Midbrain (tissue), 1 donor: ENCODE measurements around the gene CCR6.
"Not testable (repeated sequence)": the region's sequence is repeated elsewhere in the genome, so short reads cannot be mapped to it uniquely, and the experiment has no call there.

Experiments
- DNase-seq: peaks from one replicate; lab custom pipeline; 2025; lab: John Stamatoyannopoulos, UW

CCR6 gene

DNA sequence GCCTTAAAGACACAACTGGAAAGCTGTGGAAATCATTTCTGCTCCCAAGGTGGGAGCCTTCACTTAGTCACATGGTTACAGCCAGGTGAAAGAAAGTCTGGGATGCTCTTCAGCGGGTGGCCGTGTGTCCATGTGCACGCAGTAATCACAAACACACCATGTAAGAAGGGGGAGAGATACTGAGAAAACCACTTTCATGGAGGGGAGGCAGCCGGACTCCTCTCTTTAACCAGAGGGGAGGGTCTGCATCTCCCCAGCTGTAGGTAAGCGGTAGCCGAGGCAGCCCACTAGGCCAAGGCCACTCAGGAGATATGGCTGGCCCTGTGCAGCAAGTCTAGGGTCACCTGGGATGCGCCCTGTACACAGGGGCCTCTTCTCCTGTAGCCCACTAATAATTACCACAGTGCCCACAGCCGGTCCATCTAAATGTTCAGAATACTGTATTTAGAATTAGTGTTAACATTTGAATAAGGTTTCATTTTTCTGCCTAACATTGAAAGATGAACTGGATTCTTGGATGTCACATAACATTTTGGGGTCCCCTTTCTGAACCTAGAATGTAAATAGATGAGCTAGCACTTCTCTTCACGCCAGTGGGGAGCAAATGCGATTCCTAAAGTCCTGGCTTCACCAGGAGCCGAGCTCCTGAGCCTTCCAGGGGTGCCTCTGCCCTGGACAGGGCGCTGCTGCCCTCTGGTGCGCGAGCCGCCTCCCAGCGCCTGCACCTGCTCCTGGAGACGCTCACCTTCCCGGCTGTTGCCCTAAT lies 19.0 kb downstream of the CCR6 start:
- DNase-seq, result peak; percentile 8

DNA sequence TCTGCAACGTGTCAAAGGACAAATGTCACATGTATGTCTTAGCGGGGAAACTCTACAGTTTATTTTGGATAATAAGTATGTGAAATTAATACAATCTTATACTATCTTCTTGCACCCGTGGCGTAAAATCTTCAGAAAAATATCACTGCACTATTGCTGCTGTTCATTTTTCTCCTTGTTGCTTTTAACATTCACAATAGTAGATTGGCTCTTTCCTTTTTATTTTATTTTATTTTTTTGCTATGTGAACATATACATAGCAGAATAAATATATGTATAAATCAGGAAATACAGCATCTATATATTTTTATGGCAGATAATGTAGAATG lies 19.5 kb downstream of the CCR6 start:
- DNase-seq, result no peak

DNA sequence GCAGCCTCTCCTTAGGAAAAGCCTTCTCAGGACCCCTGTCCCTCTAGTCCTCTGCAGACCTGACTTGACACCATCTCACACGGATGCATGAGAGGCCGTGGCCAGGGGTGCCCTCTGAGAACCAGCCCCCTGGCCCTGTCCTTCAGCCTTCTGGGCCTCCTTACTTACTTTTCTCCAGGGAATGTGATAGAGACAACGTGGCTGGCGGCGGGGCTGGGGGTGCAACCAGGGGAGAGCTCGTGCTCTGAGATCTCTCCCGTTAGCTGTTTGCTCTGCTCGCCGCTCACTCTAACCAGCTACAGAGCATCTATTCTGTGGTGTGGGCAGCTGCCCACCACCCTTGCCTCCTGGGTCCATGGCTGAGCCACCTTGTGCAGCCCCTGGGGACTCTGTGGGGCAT lies 20.1 kb downstream of the CCR6 start:
- DNase-seq, result no peak

DNA sequence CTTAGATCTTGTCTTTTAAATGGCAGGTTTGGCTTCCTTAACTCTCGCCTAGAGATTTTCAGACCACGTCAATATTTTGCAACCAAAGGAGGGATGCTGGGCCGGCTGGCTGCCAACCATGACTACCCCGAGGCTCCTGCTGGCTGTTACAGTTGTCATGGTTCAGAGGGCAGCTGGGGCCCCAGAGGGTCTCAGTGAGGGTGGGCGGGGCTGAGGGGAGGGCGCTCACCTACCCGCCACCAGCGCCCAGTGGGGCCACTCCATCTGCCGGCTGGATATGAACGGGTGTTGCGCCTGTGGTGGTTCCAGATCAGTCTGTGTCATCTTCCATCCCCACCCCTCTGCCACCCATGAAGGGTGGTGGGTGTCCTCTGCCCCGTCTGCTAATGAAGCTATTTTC lies 22.6 kb downstream of the CCR6 start:
- no peak for DNase-seq

DNA sequence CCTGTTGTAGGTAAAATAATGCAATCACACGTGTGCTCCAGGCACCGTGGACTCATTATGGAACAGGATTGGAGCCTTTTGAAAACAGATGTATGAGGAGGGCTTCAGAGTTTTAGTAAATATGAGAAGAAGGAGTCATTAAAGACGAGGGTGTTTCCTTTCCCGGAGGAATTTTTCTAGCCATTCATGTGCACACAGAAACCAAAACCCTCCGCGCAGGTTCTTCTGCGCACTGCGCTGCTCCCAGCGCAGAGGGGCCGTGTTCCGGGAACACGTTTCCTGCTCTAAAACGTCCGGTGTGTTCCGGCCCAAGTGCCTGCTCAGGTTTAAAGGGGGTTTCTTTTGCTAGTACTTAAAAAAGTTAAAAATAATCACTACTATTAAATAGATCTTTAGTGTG lies 23.2 kb downstream of the CCR6 start:
- DNase-seq, result no peak

DNA sequence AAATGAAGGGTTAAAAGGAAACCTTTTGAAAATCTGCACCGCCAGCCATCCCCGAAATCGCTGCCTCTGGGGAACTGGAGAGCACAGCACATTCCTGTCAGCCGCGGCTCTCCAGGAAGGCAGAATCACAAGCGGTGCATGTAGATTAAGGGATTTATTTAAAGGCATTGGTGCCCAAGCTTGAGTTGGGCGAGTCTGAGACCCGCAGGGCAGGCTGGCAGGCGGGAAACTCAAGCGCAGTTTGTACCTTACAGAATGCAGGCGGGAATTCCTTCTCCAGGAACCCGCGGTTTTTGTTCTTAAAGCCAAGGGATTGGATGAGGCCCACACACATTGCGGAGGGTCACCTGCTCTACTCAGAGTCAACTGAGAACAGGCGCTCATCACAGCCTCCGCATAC lies 24.1 kb downstream of the CCR6 start:
- no peak for DNase-seq

DNA sequence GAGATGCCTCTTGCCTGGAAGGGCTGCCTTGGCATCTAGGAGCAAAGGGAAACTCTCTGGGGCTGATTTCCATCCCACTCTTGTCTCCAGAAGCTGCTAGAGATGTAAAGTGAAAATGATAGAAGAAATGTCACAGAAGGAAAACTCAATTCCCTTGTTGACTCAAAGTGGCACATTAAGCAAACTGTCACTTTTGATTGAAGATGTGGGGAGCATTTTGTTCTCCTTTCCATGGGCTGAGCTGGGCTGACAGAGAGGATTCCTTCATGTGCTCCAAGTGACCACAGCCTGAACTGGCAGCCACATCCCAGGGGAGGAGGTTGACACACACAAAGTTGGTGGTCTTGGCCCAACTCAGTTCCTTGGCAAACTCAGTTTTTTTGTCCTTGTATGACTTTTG lies 25.1 kb downstream of the CCR6 start:
- DNase-seq, result no peak

DNA sequence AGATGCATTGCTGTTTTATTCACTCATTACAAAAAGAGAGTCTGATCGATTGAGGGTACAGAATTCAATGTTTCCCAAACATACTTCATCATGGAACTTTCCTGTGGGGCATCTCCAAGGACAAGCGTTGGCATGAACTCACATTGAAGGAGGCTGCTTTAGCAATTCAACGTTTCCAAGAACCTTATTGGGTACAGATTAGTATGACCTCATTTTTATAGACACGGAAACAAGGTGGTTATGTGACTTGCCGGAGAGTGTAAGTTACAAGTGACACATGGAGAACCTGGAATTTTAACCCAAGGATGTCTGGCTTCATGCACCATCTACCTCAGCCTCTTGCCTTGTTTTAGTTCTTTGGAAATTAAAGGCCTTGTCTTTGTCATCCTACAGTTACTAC lies 26.1 kb downstream of the CCR6 start:
- DNase-seq, result no peak

DNA sequence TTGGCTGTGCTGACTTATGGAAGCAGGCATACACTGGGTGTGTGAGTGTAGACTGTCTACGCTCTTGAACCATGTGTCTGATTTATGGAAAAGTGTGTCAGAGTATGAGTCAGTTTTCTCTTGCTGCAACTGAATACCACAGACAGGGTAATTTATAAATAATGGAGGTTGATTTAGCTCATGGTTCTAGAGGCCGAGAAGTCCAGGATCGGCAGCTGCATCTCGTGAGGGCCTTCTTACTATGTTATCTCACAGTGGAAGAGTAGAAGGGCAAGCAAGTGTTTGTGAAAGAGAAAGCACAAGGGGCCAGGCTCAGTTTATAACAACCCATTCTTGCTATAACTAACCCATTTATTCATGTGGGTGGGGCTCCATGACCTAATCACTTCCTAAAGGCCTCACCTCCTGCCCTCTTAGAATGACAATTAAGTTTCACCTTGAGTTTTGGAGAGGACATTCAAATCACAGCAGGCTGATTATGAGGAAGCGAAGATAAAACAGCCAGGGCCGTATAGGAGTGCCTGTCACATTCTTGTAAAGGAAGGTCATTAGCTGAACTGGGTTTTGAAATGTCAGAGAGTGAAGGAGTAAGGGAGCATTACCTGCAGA lies 28.1 kb downstream of the CCR6 start:
- no peak for DNase-seq

DNA sequence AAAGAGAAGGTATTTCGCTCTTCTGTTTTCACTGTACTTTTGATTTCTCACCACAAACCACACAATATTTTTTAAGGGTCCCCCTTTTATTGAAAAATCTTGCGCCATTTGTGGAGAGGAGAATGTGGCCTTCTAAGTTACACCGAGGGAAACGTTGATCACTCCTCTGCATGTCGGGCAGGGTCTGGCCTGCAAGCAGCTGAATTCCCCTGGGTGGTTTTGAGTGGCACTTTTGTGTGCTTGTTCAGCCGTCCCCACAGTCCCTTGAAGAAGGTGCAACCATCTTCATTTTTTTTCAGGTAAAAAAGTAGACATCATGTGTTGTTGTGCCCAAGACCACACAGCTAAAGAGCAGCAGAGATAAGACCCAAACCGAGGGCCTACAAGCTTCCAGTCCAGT lies 28.8 kb downstream of the CCR6 start:
- no peak for DNase-seq

DNA sequence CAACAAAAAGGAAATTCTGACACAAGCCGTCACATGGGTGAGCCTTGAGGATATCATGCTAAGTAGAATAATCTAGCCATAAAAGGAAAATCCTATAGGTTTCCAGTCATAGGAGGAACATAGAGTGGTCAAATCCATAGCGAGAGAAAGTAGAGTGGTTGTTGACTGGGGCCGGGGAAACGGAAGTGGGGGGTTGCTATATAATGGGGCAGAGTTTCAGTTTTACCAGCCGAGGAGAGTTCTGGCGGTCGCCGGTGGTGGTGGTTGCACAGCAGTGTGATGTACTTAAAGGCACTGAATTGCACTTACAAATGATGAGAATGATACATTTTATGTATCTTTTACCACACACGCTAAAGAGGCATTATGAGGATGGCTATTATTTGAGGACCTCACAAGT lies 30.0 kb downstream of the CCR6 start:
- DNase-seq, result no peak

DNA sequence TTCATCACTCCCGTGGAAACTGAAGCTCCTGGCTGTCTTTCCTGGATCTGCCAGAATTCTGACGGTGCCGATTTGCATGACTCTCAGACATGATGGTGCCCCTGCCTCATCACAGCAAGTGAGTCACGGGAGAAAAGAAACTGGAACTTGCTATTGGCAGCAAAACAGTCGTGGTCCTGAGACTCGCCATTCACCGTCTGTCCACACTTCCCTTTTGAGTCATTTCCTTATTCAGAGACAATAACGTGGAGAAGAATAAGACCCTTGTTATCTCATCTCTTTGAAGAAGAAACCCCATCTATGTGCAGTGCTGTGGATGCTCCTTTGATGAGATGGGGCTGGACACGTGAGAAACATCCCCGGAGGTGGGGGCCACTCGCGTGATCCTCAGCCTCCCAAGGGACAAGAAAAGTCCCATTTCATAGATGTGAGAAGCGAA lies 30.6 kb downstream of the CCR6 start:
- peak; percentile 15 for DNase-seq

DNA sequence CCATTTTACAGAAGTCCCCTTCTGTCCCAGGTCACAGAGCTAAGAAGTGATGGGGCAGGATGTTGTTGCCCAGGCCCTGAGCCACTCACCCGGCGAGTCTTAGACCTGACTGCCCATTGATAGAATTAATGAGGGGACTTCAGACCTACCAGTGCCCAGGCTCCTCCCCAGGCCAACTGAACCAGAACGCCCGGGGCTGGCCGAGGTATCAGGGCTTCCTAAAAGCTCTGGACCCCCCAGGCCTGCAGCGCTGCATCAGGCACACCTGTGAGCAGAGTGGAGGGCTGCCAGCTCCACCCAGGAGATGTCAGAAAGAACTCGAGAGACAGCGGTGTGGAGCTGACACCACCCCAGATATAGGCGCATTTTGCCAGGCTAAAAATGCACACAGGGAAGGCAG lies 31.4 kb downstream of the CCR6 start:
- no peak for DNase-seq

DNA sequence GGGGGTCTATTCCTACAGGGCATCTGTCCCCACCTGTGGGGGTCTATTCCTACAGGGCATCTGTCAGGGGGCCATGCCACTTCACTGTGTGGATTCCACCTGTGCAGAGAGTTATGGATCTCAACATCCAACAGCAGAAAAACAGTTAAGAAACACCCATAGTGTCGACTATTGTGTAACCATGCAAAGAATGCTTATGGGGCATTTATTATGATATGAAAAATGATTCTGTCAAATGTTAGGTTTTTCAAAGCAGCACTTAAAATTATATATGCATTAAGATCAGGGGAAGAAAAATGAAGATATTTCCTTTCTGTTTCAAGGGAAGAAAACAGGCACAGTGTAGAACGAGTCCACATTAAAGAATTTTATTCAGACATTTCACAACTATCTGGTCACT lies 32.0 kb downstream of the CCR6 start:
- DNase-seq, result no peak

DNA sequence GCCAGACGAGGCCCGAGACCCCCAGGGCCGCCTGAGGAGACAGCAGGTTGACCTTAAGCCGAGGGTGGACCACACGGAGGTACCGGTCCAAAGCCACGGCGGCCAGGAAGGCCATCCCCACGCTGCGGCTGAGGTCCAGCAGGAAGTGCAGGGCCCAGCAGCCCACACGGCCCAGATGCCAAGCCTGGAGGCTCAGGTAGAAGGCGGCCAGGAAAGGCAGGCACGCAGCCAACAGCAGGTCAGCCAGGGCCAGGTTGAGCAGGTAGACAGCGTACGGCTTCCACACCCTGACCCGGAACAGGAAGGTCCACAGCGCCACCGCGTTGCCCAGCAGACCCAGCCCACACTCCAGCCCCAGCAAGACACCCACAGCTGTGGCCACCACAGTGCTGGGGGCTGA lies 34.5 kb downstream of the CCR6 start:
- no peak for DNase-seq

DNA sequence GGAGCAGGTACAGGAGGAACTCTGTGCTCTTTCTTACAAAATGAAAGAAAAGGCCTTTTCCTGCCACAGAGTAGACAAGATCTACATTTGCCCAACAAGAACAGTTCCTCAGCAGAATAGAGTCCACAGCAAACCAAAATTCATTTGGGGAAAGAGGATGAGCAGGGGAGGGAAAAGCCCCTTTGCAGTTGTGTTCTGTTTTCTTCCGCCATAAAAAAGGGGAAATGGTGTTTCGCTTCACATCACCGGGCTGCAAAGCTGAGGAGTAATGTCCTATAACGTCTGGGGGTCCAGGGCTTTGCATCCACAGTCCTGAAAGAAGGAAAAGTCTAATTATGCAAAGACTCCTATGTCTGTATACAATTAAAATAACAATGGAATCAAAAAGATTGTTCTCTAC lies 35.0 kb downstream of the CCR6 start, which contains the start of gene GPR31:
TSS of gene GPR31 (minus strand) at position 118 of the 400 bp plus-strand sequence. CDS start 149 bp downstream, outside the sequence.
- DNase-seq, result no peak

DNA sequence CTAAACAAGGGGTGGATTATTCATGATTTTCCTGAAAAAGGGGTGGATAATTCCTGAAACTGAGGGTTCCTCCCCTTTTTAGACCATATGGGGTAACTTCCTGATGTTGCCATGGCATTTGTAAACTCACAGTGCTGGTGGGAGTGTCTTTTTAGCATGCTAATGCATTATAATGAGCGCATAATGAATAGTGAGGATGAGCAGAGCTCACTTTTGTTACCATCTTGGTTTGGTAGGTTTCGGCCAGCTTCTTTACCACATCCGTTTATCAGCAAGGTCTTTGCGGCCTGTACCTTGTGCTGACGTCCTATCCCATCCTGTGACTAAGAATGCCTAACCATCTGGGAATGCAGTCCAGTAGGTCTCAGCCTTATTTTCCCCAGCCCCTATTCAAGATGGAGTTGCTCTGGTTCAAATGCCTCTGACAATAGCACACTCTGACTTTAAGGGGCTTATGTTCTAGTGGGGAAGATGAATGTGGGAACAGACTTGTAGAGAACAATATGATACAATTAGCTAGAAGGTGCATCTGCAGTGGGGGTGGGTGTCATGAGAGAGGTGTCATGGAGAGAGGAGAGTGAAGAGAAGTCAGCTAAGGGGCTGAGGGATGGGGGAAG lies 39.1 kb downstream of the CCR6 start:
- no peak for DNase-seq

DNA sequence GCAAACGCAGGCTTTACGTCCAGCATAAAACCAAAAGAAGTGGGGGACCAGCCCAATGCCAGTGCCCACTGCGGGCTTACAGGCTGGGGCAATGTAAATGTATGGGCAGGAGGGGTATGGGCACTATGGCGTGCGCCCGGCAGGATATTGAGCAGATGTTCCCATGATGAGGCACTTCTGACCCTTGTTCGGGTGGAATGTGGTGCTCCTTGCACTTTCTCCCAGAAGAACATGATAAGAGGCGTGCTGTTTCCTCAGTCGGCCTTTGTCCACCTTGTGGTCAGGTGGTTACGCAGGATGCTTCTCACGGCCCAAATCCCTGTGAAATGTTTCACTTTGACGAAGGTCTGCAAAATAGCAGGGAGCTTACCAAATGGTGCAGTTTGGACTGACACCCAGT lies 39.7 kb downstream of the CCR6 start:
- no peak for DNase-seq

DNA sequence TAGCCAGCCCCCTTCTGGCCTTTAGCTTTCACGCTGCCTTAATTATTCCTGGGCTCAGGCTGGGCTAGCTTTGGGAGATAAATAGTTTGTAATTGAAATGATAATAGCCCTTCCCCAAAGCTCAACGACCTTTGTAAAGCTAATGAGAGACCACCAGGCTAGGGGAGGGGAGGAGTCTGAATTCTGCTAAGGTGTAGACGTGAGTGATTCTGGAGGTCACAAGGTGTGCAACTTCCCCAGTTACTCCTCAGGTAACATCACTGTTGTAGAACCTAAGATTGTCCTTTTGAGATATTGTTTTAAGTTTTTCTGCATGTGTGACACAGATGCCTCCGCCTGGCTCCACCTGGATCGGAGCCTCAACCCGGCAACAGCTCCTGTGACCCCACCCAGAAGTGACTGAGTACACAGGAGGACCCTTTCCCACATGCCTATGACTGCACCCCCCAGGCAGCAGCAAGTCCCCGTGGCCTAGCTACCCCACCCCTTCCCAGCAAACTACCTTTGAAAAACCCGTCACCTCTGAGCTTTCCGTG lies 40.6 kb downstream of the CCR6 start:
- DNase-seq, result no peak

DNA sequence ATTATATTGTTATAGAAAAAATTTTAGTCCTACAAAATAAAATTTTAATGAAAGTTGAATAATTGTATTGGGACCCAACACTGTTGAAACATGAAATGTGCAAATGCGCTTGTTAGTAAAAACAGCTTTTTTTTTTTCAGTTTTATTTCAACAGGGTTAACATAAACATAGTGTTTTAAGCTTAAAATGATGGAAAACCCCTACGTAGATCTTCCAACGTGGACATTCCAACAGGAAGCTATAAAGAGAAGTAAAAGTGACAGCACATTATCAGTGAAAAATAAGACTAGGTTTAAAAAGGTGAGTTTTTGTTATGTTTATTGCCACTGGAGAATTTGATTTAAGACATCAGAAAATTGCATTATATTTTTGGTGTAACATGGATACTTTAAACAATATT lies 41.4 kb downstream of the CCR6 start:
- no peak for DNase-seq

DNA sequence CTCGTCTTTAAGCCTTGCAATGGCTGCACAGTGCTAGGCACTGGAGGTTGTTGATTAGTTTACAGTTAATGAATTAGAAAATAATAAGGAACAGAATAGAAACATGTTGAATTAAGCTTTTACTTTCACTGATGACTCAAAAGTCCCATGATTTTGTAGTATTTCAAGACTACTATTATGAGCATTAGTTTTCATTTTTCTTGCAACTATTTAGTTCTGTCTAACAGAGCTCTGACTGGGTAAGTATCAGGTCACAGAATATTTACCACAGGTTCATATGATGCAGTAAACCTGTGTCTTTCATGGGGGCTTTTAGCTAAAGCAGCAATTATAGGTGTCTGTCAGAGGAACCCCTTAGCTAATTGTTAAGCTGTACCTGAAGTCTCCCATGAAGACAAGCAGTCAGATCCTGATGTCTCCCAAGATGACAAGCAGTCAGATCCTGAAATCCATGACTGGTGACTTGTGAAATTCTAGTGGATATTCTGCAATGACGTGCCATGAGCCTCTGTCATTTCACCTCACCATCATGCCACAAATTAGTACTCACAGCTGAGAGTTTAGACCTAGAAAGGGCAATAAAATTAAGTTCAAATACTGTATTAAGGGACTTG lies 43.1 kb downstream of the CCR6 start:
- DNase-seq, result no peak

DNA sequence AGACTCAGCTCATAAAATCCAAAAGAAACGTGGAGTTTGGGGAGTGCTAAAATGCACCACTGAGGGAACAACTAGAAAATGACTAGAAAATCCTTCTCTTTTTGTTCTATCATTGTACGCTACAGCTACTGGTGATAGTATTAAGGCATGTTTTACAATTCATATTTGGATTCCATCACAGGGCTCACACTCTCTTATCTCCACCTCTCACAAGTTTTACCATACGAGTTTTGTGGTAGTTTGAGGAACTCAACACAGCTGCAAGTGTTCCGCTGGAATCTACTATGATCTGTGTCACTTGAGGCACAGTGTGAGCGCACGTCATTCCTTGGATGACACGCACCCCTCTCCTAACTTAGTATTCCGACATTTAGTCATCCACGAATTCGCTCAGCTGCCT lies 44.8 kb downstream of the CCR6 start:
- not testable (repeated sequence) for DNase-seq

DNA sequence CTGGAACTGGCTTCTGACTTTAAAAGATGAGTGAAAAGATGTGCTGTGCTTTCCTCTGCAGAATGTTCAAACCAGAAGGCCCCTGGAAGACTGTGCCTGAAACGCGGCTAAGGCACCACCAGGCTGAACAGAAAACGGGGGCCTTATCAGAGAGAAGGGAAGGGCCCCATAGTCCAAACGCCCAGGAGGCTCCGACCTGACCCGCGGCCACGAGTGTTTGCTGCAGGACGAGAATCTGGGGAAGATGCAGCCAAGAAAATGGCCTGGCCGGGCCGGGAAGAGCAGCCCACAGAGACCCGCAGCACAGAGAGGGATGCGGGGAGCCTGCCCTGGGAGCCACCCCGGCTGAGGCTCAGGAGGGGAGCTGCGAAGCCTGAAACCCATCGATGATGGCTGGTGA lies 45.4 kb downstream of the CCR6 start:
- not testable (repeated sequence) for DNase-seq
